CD14-positive monocyte (primary cell): Measurements from ENCODE around the gene DIDO1. TPM values are rescaled to one million over a fixed set of nuclear protein-coding genes. Genes with fewer than 3 reads are reported as not detected.
A peak's percentile ranks its signal among the peaks of the same experiment; 100 is the strongest.

Experiments
- DNase-seq, 3 donors: peaks; one replicate each; pipeline ENCODE4 v3.0.0-alpha.2; 2011 to 2022
- H2AFZ ChIP-seq: 2 replicates; pipeline ENCODE4 v1.6.0; 2012; ENCODE audit warnings: mild to moderate bottlenecking, low read depth, low read length, inconsistent platforms; ENCODE audit not compliant: insufficient read depth, poor library complexity, severe bottlenecking
- H3K27ac ChIP-seq, 2 donors: 1 replicate in 1 of 2; 2 replicates in 1 of 2; pipeline ENCODE4 v1.5.1; 2012 to 2013; ENCODE audit warnings: low read length in 2 of 2, control low read depth in 1 of 2, inconsistent platforms in 1 of 2, low read depth in 1 of 2, mild to moderate bottlenecking in 1 of 2
- H3K27me3 ChIP-seq, 2 donors: one replicate each; pipeline versions ENCODE4 v1.6.0 to v1.6.1; 2011 to 2013; ENCODE audit warnings: low read length in 2 of 2; ENCODE audit not compliant: control insufficient read depth in 2 of 2, insufficient read depth in 2 of 2
- H3K36me3 ChIP-seq, 2 donors: replicated peaks in 1 of 2; 1 replicate in 1 of 2; 2 replicates in 1 of 2; pipeline versions ENCODE4 v1.5.1 to v1.6.1; 2012 to 2013; ENCODE audit warnings: low read length in 2 of 2, control low read depth in 1 of 2, inconsistent platforms in 1 of 2, mild to moderate bottlenecking in 1 of 2; ENCODE audit not compliant: insufficient read depth in 2 of 2, control insufficient read depth in 1 of 2
- H3K4me1 ChIP-seq, 2 donors: 1 replicate in 1 of 2; 2 replicates in 1 of 2; pipeline versions ENCODE4 v1.5.1 to v1.6.1; 2012 to 2013; ENCODE audit warnings: low read length in 2 of 2, control low read depth in 1 of 2, inconsistent platforms in 1 of 2, mild to moderate bottlenecking in 1 of 2, moderate library complexity in 1 of 2; ENCODE audit not compliant: insufficient read depth in 2 of 2, control insufficient read depth in 1 of 2
- H3K4me2 ChIP-seq: replicated peaks from 2 replicates; pipeline ENCODE3; 2012; ENCODE audit warnings: low read length, moderate library complexity, mild to moderate bottlenecking; ENCODE audit not compliant: poor library complexity, severe bottlenecking; ENCODE audit errors: extremely low read depth
- H3K4me3 ChIP-seq, 3 experiments: fragments of 200-600 bp in 1 of 3; sonication (generic) in 1 of 3; replicated peaks in 1 of 3; 1 replicate in 2 of 3; 2 replicates in 1 of 3; pipeline ENCODE4 v1.5.1; 2011 to 2013; ENCODE audit warnings: low read length in 3 of 3, mild to moderate bottlenecking in 3 of 3, control low read depth in 2 of 3, low read depth in 2 of 3, inconsistent platforms in 1 of 3, moderate library complexity in 1 of 3
- H3K79me2 ChIP-seq: 2 replicates; pipeline ENCODE4 v1.6.0; 2012; ENCODE audit warnings: mild to moderate bottlenecking, control low read depth, inconsistent platforms, low read length, moderate library complexity; ENCODE audit not compliant: insufficient read depth
- H3K9ac ChIP-seq: 2 replicates; pipeline ENCODE4 v1.6.0; 2017; ENCODE audit warnings: low read length, mild to moderate bottlenecking; ENCODE audit not compliant: insufficient read depth, poor library complexity, severe bottlenecking
- H3K9me3 ChIP-seq, 2 donors: replicated peaks in 1 of 2; 1 replicate in 1 of 2; 2 replicates in 1 of 2; pipeline versions ENCODE4 v1.5.1 to v1.6.1; 2012 to 2013; ENCODE audit warnings: low read length in 2 of 2, control low read depth in 1 of 2; ENCODE audit not compliant: control insufficient read depth in 1 of 2, insufficient read depth in 1 of 2
- H4K20me1 ChIP-seq: 2 replicates; pipeline ENCODE4 v1.6.0; 2012; ENCODE audit warnings: mild to moderate bottlenecking, low read length, control low read depth, moderate library complexity; ENCODE audit not compliant: insufficient read depth
- H3K27ac Mint-ChIP-seq, 7 donors: one replicate each; pipeline ENCODE4 v1.8.0; 2020; ENCODE audit warnings: mild to moderate bottlenecking in 7 of 7, mixed read lengths in 7 of 7, moderate library complexity in 6 of 7, inconsistent platforms in 2 of 7
- H3K27me3 Mint-ChIP-seq, 3 donors: one replicate each; pipeline ENCODE4 v1.8.0; 2021 to 2022; ENCODE audit warnings: low read depth in 3 of 3, mild to moderate bottlenecking in 3 of 3, mixed read lengths in 3 of 3, moderate library complexity in 3 of 3, inconsistent platforms in 1 of 3
- H3K36me3 Mint-ChIP-seq, 2 donors: one replicate each; pipeline ENCODE4 v1.8.0; 2020; ENCODE audit warnings: mixed read lengths in 2 of 2, inconsistent platforms in 1 of 2, mild to moderate bottlenecking in 1 of 2
- H3K4me1 Mint-ChIP-seq: one replicate; pipeline ENCODE4 v1.8.0; 2020; ENCODE audit warnings: mild to moderate bottlenecking, mixed read lengths
- H3K4me3 Mint-ChIP-seq, 2 donors: one replicate each; pipeline ENCODE4 v1.8.0; 2020; ENCODE audit warnings: mild to moderate bottlenecking in 2 of 2, mixed read lengths in 2 of 2, moderate library complexity in 1 of 2
- H3K9me3 Mint-ChIP-seq, 7 donors: one replicate each; pipeline ENCODE4 v1.8.0; 2020 to 2022; ENCODE audit warnings: mixed read lengths in 7 of 7, mild to moderate bottlenecking in 6 of 7, moderate library complexity in 6 of 7, inconsistent platforms in 2 of 7
- CTCF ChIP-seq: fragments of 200-600 bp; IDR thresholded peaks from one replicate; pipeline ENCODE4 v1.8.0; 2022; ENCODE audit warnings: antibody characterized with exemption, mild to moderate bottlenecking
- WGBS: methylation state at CpG from one replicate; pipeline ENCODE4 v1.1.5; 2013; ENCODE audit warnings: missing lambda C conversion rate; ENCODE audit not compliant: insufficient coverage; 5-methylcytosine and 5-hydroxymethylcytosine counted together
- intact Hi-C, 2 donors: fragments of 100-400 bp; cut with micrococcal nuclease; formaldehyde crosslinking; loops; one replicate each; pipeline versions ENCODE4 v1.15.0 to v1.15.1; 2023
- polyA plus RNA-seq, 3 donors: library from polyadenylated mRNA; depleted of rRNA in 1 of 3; unstranded in 2 of 3; stranded (reverse) in 1 of 3; fragments of 300-500 nt in 2 of 3; fragments of >200 nt in 1 of 3; fragmentation: Illumina TruSeq in 2 of 3; gene quantifications; 1 replicate in 2 of 3; 2 replicates in 1 of 3; pipeline ENCODE4 v1.2.3, GENCODE V29; 2012 to 2021

DIDO1 gene
- polyA plus RNA-seq, 3 donors = 8.5 to 23.8 (median 12.9) TPM

GRCh38 chr20:62832212-62832922, 93.9 kb downstream of the DIDO1 start:
- H3K4me1 ChIP-seq = peaks cover 29 to 38% of the 10 kb centered on the region in 2 donors
- intact Hi-C loops = no loop called here
- H2AFZ ChIP-seq = peak overlapping the region; percentile 61
- H3K79me2 ChIP-seq = no peaks in the 10 kb centered on the region
- WGBS = 48% methylated on average over 19 of the region's 22 CpGs
- no peaks in the 10 kb centered on the region for H3K27me3 ChIP-seq
- no peaks in the 10 kb centered on the region for H3K9me3 ChIP-seq
- no peak for TF ChIP-seq CTCF
- no peaks in the 10 kb centered on the region for H3K36me3 ChIP-seq
- peak overlapping the region; percentile 40 to 46 for H3K27ac ChIP-seq
- peaks cover 29% of the 10 kb centered on the region for H3K4me1 Mint-ChIP-seq
- H3K36me3 Mint-ChIP-seq = peaks cover 0 to 2% of the 10 kb centered on the region in 2 donors
- peak overlapping the region; percentile 62 for H3K4me2 ChIP-seq
- H3K4me3 Mint-ChIP-seq = peak overlapping the region; percentile 37 to 85
- peak overlapping the region; percentile 21 to 89 (median 84) for H3K27ac Mint-ChIP-seq
- peak overlapping the region in 2 of 3 experiments; percentile 3 to 60 for H3K4me3 ChIP-seq
- H3K9me3 Mint-ChIP-seq = no peaks in the 10 kb centered on the region
- H3K9ac ChIP-seq = no peak overlapping the region
- peaks cover 0 to 4% (median 3%) of the 10 kb centered on the region in 3 donors for H3K27me3 Mint-ChIP-seq
- DNase-seq = peak; percentile 82 to 89 (median 83)
- H4K20me1 ChIP-seq = no peaks in the 10 kb centered on the region

GRCh38 chr20:62831854-62832211, 94.5 kb downstream of the DIDO1 start:
- H2AFZ ChIP-seq = peak overlapping the region; percentile 61
- H3K27ac Mint-ChIP-seq = peak overlapping the region in 1 of 7 donors; percentile 75
- H3K36me3 ChIP-seq = no peaks in the 10 kb centered on the region
- DNase-seq = peak in 1 of 3 donors; percentile 2
- H3K27me3 Mint-ChIP-seq = peaks cover 0 to 4% (median 3%) of the 10 kb centered on the region in 3 donors
- H3K9me3 Mint-ChIP-seq = no peaks in the 10 kb centered on the region
- H3K9me3 ChIP-seq = no peaks in the 10 kb centered on the region
- WGBS = 96% methylated on average over 9 of the region's 10 CpGs
- H3K4me1 Mint-ChIP-seq = peaks cover 27% of the 10 kb centered on the region
- no peaks in the 10 kb centered on the region for H4K20me1 ChIP-seq
- H3K36me3 Mint-ChIP-seq = peaks cover 0 to 2% of the 10 kb centered on the region in 2 donors
- no peak for TF ChIP-seq CTCF
- peak overlapping the region in 1 of 2 donors; percentile 46 for H3K27ac ChIP-seq
- H3K79me2 ChIP-seq = no peaks in the 10 kb centered on the region
- H3K9ac ChIP-seq = no peak overlapping the region
- H3K4me1 ChIP-seq = peaks cover 27 to 33% of the 10 kb centered on the region in 2 donors
- peak overlapping the region in 1 of 3 experiments; percentile 60 for H3K4me3 ChIP-seq
- no peak overlapping the region for H3K4me3 Mint-ChIP-seq
- no peaks in the 10 kb centered on the region for H3K27me3 ChIP-seq
- peak overlapping the region; percentile 62 for H3K4me2 ChIP-seq
- intact Hi-C loops = no loop called here
